Measurements from ENCODE around the gene AOAH.

- TF ChIP-seq POLR2AphosphoS5 (IDR thresholded peaks at IDR 0.05) (no peak), CTCF (IDR thresholded peaks at IDR 0.05) (peak; percentile 35 to 77 (median 72)), POLR2A (IDR thresholded peaks at IDR 0.05) (no peak), EP300 (IDR thresholded peaks at IDR 0.05) (no peak)
Measured at GRCh38 chr7:36487756-36488336, 236.4 kb downstream of the AOAH start.
